Measurements from ENCODE around the gene L1CAM. TPM values are rescaled to one million over a fixed set of nuclear protein-coding genes. Genes with fewer than 3 reads are reported as not detected.

Gene L1CAM
- total RNA-seq, 3 donors from 2014 or later = 0.29 to 1.8 (median 0.66) TPM

DNA sequence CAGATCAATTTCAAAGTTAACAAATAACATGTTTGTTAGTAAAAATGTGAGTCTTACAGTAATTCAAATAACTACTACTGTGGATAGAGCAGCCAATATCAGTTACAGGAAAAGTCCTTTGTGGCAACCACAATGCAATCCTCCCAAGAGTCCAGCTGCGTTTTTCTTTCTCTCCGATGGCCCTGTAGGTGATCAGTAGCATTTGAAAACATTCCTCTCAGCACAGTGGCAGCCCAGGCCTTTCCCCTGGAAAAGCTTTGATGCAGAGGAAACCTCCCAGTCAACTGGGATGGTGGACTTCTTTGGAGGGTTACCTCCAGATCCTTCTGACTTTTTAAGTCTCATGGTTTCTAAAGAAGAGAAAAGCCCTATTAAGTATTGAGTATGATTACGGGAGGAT, 37.6 kb downstream of the L1CAM start:
- Histone ChIP-seq H3K27me3 (peaks cover 0 to 65% of the 10 kb centered on the region in 2 donors), H3K4me1 (no peaks in the 10 kb centered on the region), H3K9me3 (no peaks in the 10 kb centered on the region), H3K36me3 (no peaks in the 10 kb centered on the region), H3K4me3 (no peak overlapping the region), H3K27ac (no peak overlapping the region)
- TF ChIP-seq POLR2A (IDR thresholded peaks at IDR 0.05) = no peak
- TF ChIP-seq CTCF (IDR thresholded peaks at IDR 0.05) = no peak
- no peak for TF ChIP-seq POLR2AphosphoS5 (IDR thresholded peaks at IDR 0.05)
- intact Hi-C loops (cut with DNase I; ENCODE audit: low total_unique reads) = no loop called here
- DNase-seq (ENCODE audit: low spot score in 2 of 2) = no peak

DNA sequence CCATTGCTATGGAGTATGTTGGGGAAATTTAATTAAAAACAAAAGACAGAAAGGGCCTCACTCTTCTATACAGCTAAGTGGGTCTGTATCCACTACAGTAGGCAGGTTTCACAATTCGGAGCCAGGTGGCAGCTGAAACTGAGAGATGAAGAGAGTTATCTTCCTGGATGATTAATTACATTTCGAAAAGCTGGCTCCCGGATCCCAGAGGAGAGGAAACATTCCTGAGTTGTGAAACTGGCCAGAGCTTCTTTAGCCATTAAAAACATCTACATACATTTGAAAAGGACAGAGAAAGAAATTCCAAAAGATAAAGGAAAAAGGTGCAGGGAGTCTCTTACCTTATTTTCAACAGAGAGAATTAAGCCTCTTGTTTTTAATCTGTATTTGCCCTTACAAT, 40.1 kb downstream of the L1CAM start:
- DNase-seq (ENCODE audit: low spot score in 2 of 2) = no peak
- Histone ChIP-seq H3K4me3 (no peak overlapping the region), H3K4me1 (no peaks in the 10 kb centered on the region), H3K27me3 (peaks cover 0 to 54% of the 10 kb centered on the region in 2 donors), H3K27ac (no peak overlapping the region), H3K9me3 (no peaks in the 10 kb centered on the region), H3K36me3 (no peaks in the 10 kb centered on the region)
- intact Hi-C loops (cut with DNase I; ENCODE audit: low total_unique reads) = no loop called here
- TF ChIP-seq CTCF (IDR thresholded peaks at IDR 0.05) (no peak), POLR2AphosphoS5 (IDR thresholded peaks at IDR 0.05) (no peak)

- no peak for TF ChIP-seq POLR2AphosphoS5 (IDR thresholded peaks at IDR 0.05)
- no peak for TF ChIP-seq POLR2A (IDR thresholded peaks at IDR 0.05)
- TF ChIP-seq CTCF (IDR thresholded peaks at IDR 0.05) = no peak
- intact Hi-C loops (cut with DNase I; ENCODE audit: low total_unique reads) = no loop called here
- Histone ChIP-seq H3K27ac (no peak overlapping the region), H3K27me3 (peaks cover 0 to 50% of the 10 kb centered on the region in 2 donors), H3K9me3 (no peaks in the 10 kb centered on the region), H3K4me3 (no peak overlapping the region), H3K4me1 (no peaks in the 10 kb centered on the region), H3K36me3 (no peaks in the 10 kb centered on the region)
- no peak for DNase-seq (ENCODE audit: low spot score in 2 of 2)
These were observed 40.8 kb downstream of the L1CAM start for GRCh38 chrX:153845195-153845594.

DNA sequence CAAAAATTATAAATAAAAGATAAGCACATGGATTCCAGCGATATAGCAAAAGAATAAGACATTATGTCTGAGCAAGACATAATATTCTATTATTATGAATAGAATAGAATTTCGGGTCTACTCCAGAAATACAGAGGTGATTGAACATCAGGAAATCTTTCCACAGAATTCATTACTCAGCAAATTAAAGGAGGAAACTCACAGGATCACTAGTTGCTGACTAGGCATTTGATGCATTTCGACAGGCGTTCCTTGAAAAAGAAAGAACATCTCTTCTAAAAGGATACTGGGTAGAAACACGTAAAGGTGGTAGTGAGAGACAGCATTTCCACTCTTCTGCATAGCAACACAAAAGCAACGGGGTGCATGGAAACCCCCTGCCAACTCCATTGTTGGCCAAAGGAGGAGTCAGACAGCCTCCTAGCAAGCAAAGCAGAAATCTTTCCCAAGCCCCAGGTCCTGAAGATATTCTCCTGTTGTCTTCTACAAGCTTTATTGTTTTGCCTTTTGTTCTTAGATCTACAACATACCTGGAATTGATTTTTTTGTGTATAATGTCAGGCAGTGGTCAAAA, 41.4 kb downstream of the L1CAM start:
- H3K36me3 ChIP-seq = no peaks in the 10 kb centered on the region
- intact Hi-C loops (cut with DNase I; ENCODE audit: low total_unique reads) = no loop called here
- no peak for TF ChIP-seq CTCF (IDR thresholded peaks at IDR 0.05)
- TF ChIP-seq POLR2AphosphoS5 (IDR thresholded peaks at IDR 0.05) = no peak
- no peak for TF ChIP-seq POLR2A (IDR thresholded peaks at IDR 0.05)
- no peaks in the 10 kb centered on the region for H3K4me1 ChIP-seq
- H3K27me3 ChIP-seq = peaks cover 0 to 54% of the 10 kb centered on the region in 2 donors
- no peak overlapping the region for H3K4me3 ChIP-seq
- H3K9me3 ChIP-seq = no peaks in the 10 kb centered on the region
- no peak for DNase-seq (ENCODE audit: low spot score in 2 of 2)
- H3K27ac ChIP-seq = no peak overlapping the region

GRCh38 chrX:153836921-153837320, 49.1 kb downstream of the L1CAM start:
- H3K27me3 ChIP-seq = peaks cover 0 to 51% of the 10 kb centered on the region in 2 donors
- no peak overlapping the region for H3K4me3 ChIP-seq
- H3K9me3 ChIP-seq = no peaks in the 10 kb centered on the region
- no peak for DNase-seq (ENCODE audit: low spot score in 2 of 2)
- intact Hi-C loops (cut with DNase I; ENCODE audit: low total_unique reads) = no loop called here
- no peak overlapping the region for H3K27ac ChIP-seq
- TF ChIP-seq CTCF (IDR thresholded peaks at IDR 0.05) (no peak), POLR2A (IDR thresholded peaks at IDR 0.05) (no peak), POLR2AphosphoS5 (IDR thresholded peaks at IDR 0.05) (no peak)
- H3K36me3 ChIP-seq = no peaks in the 10 kb centered on the region
- no peaks in the 10 kb centered on the region for H3K4me1 ChIP-seq
